GM12875 (cell line): Measurements from ENCODE around the gene TMEM234.
A peak's percentile ranks its signal among the peaks of the same experiment; 100 is the strongest.

Source experiments
- H3K4me3 ChIP-seq: one replicate; pipeline ENCODE4 v1.5.1; 2011; ENCODE audit warnings: low read depth, low read length, control low read depth
- TF ChIP-seq, protein P1 (sequence below): IDR thresholded peaks from 2 replicates; pipeline ENCODE4 v1.5.1; 2011; ENCODE audit warnings: low read depth, mild to moderate bottlenecking, control low read depth, inconsistent platforms, low read length, moderate library complexity, borderline replicate concordance; ENCODE audit not compliant: insufficient read depth

The TMEM234 gene

DNA sequence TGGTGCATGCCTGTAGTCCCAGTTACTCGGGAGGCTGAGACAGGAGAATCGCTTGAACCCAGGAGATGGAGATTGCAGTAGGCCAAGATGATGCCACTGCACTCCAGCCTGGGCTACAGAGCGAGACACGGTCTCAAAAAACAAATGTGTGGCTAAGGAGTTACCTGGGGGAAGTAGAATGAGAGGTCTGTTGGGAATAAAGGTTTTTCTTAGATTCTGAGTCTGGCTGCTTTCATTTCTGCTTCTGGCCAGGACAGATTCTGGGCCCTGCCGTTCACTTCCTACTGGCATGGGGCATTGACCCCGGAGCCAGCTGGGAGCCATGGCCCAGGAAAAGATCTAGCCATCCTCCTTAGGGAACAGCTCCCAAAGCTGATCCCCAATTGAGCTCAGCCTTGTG lies 13.7 kb downstream of the TMEM234 start:
- TF ChIP-seq, protein P1, sequence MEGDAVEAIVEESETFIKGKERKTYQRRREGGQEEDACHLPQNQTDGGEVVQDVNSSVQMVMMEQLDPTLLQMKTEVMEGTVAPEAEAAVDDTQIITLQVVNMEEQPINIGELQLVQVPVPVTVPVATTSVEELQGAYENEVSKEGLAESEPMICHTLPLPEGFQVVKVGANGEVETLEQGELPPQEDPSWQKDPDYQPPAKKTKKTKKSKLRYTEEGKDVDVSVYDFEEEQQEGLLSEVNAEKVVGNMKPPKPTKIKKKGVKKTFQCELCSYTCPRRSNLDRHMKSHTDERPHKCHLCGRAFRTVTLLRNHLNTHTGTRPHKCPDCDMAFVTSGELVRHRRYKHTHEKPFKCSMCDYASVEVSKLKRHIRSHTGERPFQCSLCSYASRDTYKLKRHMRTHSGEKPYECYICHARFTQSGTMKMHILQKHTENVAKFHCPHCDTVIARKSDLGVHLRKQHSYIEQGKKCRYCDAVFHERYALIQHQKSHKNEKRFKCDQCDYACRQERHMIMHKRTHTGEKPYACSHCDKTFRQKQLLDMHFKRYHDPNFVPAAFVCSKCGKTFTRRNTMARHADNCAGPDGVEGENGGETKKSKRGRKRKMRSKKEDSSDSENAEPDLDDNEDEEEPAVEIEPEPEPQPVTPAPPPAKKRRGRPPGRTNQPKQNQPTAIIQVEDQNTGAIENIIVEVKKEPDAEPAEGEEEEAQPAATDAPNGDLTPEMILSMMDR: no peak
- H3K4me3 ChIP-seq: no peak overlapping the region

DNA sequence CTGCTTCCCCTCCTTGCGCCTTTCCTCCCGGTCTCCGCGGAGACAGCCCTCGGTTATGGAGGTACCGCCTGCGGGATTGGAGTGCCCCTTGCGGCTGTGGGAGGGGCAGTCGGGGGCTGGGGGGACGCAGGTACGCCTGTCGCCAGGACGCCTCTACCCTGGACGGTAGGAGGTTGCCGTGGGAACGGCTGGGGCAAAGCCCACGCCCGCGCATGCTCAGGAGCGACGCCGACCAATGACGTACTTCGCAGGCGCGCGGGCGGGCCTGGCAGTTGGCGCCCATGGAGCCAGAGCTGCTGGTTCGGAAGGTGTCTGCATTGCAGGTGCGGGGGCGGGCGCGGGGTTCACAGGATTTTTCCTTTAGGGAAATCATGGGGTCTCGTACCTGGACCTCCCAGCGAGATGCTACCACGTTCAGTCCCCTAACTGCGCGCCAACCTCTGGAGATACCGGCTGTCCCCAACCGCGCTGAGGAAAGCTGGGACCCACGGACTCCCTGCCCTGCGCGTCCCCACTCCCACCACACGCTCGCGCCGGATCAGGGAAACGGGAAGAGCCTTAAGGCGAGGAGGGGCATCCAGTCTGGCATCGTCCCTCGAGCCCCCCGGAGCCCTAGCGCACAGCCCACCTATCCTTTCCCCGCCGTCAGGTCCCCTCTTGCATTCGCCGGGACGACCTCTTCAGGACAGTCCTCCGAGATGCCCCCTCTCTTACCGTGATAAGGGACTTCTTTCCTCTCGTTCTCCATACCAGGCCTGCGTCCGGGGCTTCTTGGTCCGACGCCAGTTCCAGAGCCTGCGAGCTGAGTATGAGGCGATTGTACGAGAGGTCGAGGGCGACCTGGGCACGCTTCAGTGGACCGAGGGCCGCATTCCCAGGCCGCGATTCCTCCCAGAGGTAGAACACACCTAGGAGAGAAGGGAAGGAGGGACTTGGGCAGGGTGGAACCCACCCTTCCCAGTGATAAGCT lies 16.5 kb downstream of the TMEM234 start, which contains the start of gene IQCC:
Gene IQCC, plus strand, starts transcription at position 271 of the 970 bp plus-strand sequence. Its CDS starts 11 bp downstream, at position 282.
- TF ChIP-seq, protein P1: no peak
- peak within 1 kb of the TSS; percentile 83 for H3K4me3 ChIP-seq

DNA sequence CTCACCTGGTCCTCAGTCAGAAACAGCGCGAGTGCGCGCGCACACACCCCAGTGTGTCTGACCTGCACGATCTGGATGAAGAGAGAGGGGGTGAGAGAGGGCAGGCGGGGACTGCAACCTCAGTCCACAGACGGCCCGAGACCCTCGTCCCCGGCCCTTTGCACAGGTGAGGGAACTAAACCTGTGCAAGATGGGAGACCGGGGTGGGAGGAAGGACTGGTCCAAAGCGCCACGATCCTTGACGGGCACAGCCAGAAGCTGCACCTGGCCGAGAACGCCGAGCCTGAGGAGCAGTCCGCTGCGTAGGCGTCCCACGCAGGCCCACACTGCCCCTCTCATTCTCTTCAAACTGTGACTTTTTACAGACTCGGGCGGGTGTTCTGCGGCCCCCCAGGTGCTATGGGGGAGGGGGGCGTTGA lies 17.2 kb downstream of the TMEM234 start:
- H3K4me3 ChIP-seq: peak overlapping the region; percentile 83
- TF ChIP-seq, protein P1: no peak

DNA sequence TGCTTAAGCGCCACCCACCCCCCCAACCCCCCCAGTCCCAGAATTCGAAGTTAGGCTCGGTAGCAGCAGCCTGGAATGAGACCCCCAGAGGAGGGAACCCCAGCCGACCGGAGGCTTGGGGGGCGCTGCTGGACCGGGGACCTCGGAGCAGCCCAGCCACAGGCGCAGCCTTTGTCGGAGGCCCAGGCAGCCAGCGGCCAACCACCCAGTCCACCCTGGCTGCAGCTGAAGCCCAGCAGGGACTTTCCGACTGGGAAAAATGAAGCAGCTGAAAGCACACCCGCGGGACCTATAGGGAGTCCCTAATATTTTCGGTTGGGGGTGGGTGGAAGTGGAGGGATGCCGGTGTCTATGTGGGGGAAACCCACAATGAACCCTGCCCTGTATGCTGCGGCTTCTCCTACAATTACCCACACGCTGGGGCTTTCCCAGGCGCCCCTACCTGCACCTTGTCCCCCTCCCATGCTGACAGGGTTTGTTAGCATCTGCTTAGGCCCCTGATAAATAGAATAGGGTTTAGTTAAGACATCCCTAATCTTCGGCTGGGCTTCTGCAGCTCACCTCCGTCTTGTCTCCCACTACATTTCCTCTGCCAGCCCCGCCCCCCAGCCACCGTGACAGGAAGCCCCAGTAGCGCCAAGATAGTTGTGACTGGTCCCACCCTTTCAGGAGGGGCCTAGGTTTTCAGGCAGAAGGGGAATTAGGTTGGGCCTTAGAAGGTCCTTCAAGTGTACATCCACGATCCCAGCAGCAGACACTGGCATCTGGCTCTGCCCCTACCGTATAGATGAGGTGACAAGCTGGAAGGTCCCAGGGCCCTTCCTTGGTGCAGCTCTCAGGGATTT lies 20.9 kb downstream of the TMEM234 start:
- TF ChIP-seq, protein P1: 0 out of 2 replicates have a peak, but pooled peaks have one; percentile 4
- H3K4me3 ChIP-seq: peak overlapping the region; percentile 68

DNA sequence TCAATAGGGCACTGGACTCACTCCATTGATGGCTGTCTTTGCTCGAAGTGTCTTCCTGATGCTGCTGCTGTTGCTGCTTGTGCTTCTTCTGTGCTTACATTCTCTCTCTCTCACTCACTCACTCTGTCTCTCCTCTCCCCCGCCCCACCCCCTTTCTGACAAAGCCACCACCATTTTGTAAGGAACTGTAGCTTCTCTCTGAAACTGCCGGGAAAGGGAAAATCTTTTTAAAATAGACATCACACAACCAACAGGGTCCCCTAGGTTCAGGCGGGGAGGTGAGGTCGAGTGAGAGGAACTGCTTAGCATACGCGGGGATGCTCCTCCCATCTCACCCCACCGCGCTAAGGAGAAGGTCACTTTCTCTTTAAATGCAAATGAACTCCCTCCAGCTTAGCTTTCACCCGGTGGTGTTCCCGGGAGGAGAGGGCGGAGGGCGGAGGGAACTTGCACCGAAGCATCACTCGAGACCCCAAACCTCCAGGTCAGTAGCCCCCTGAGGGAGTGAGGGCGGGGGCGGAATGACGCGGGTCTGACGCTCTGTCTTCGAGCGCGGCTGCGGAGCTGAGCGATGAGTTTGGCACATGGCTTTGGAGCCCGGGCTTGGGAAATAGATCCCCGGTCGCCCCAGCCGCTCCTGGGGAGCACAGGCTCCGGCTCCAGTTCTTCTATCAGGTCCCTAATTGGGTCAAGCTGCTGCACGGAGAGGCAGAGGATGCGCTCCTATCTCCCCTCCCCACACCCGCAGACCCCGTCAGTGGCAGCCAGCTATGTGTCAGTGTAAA lies 21.7 kb downstream of the TMEM234 start, which contains the start of gene CCDC28B:
Gene CCDC28B, plus strand, starts transcription at position 370 of the 785 bp plus-strand sequence. CDS start 1,341 bp downstream, outside the sequence.
- H3K4me3 ChIP-seq: peak within 1 kb of the TSS; percentile 68
- TF ChIP-seq, protein P1: no peak

DNA sequence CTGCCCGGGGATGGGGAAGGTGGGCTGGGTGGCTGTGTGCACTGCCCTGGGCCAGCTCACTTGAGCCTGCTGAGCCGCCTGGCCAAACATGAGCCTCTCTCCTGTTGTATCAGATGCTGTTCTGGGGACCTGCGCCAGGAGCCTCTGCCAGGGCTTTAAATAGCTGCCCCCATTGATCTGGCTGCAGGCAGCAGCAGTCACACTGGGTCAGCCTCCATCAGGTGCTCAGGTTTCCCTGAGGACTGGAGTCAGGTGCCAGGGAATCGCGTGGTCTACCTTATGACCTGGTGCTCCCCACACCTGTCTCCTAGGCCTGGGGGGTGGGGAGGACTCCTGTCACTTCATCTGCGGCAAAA lies 22.5 kb downstream of the TMEM234 start:
- TF ChIP-seq, protein P1: no peak
- H3K4me3 ChIP-seq: peak overlapping the region; percentile 68
